ENCODE measurements around the gene WNT9A.
"Not testable (repeated sequence)": the region's sequence is repeated elsewhere in the genome, so short reads cannot be mapped to it uniquely, and the experiment has no call there.

WNT9A gene

DNA sequence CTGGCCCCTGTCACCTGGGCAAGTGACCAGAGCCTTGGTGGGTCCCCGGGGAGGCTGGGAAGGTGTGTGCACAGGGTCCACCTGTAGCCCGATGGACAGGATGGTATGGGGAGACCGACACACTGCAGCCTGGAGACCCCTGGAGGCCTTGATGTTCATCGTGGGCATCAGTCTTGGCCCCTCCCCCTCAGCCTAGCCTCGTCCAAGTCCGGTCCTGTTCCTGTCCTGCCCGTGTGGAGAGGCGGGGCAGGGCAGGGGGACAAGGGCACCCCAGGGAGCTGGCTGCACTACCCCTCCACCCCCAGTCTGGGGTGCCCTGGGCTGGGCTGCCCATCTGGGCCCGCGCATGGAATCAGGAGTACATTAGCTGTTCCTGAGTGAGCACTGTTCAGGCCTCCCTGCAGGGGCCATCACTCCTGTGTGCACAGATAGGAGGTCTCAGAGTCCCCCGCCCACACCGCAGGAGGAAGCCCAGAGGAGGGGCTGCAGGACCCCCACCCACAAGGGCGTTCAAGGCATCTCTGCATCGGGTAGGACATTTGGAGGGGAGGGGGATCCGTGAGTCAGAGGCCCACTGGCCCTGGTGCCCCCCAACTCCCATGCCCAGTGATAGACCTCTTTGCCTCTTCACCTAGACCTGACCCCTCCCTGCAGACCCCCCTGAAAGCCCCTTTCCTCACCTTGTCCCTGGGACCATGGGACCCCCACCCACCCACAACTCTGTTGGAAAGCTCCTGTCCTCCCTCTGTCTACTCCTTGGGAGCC lies 63.2 kb downstream of the WNT9A start:
- TF ChIP-seq YY1 (IDR thresholded peaks at IDR 0.05; ENCODE audit: insufficient read depth, insufficient read length) (no peak), SUZ12 (IDR thresholded peaks at IDR 0.05; ENCODE audit: extremely low read depth, insufficient read depth, insufficient read length) (no peak), ZNF274 (IDR thresholded peaks at IDR 0.05; ENCODE audit: low read depth, low read length) (no peak)
- no peak overlapping the region for H3K4me3 ChIP-seq (ENCODE audit: insufficient read length, low read depth)

DNA sequence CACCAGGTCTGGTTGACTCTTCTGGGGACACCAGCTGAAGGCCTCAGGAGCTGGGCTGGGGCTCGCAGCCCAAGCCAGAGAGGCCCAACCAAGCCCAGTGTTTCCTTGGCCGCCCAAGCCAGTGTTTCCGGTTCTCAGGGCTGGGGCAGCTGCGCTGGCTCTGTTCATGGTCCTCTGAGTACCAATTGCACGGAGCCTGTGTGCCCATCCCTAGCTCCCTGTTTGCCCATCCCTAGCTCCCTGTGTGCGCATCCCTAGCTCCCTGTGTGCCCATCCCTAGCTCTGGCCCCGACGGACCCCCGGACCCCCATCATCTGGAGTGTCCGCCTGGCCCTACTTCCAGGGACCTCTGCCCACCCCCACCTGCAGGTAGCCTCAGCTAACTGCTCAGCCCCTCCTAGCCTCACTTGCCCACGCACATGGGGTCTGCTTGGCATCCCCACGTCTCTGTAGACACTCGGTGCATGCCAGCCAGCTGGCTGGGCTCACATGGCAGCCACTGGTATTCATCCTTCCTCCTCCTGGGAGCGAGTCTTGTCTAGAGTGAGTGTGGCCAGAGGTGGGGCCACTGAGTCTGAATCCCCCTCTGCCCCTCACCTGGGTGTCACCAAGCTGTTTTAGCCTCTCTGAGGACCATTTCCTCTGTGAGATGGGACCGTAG lies 64.0 kb downstream of the WNT9A start:
- TF ChIP-seq ZNF274 (IDR thresholded peaks at IDR 0.05; ENCODE audit: low read depth, low read length) (no peak), YY1 (IDR thresholded peaks at IDR 0.05; ENCODE audit: insufficient read depth, insufficient read length) (no peak), SUZ12 (IDR thresholded peaks at IDR 0.05; ENCODE audit: extremely low read depth, insufficient read depth, insufficient read length) (no peak)
- no peak for DNase-seq (ENCODE audit: low read depth, low spot score)
- no peak overlapping the region for H3K4me3 ChIP-seq (ENCODE audit: insufficient read length, low read depth)
- H3K9ac ChIP-seq (ENCODE audit: insufficient read length, low read depth), result no peak overlapping the region
- H3K36me3 ChIP-seq (ENCODE audit: insufficient read depth, insufficient read length, low read length), result no peaks in the 10 kb centered on the region
- H3K4me1 ChIP-seq (ENCODE audit: insufficient read depth, insufficient read length), result peaks cover 25% of the 10 kb centered on the region
- H3K9me3 ChIP-seq (ENCODE audit: insufficient read depth, low read length), result no peaks in the 10 kb centered on the region
- H3K27me3 ChIP-seq (ENCODE audit: insufficient read depth, insufficient read length), result peaks cover 2% of the 10 kb centered on the region

More for the DNA sequence above, 63.2 kb downstream of the WNT9A start:
- no peak for DNase-seq (ENCODE audit: low read depth, low spot score)
- H3K4me1 ChIP-seq (ENCODE audit: insufficient read depth, insufficient read length), result peaks cover 25% of the 10 kb centered on the region
- H3K36me3 ChIP-seq (ENCODE audit: insufficient read depth, insufficient read length, low read length), result no peaks in the 10 kb centered on the region
- no peak overlapping the region for H3K9ac ChIP-seq (ENCODE audit: insufficient read length, low read depth)
- H3K27me3 ChIP-seq (ENCODE audit: insufficient read depth, insufficient read length), result peaks cover 2% of the 10 kb centered on the region
- H3K9me3 ChIP-seq (ENCODE audit: insufficient read depth, low read length), result no peaks in the 10 kb centered on the region

DNA sequence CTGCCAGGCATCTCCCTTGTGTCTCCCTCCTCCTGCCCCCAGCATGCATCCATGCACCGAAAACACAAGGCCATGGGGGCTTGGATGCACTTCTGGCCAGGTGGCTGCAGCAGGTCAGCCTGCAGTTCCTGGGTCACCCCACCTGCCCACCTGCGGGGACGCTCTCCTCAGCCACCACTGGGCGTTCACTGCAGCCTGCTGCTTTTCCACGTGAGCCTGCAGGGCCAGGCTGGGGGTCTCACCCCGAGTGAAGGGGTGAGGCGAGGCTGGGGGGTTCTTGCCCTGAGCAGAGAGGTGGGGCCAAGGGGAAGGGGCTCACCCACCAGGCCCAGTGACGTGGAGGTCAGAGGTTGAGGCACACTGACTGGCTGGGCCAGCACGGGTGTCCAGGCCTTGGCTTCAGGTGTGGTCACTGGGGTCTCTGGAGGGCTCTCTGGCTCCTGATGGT lies 64.6 kb downstream of the WNT9A start:
- no peaks in the 10 kb centered on the region for H3K9me3 ChIP-seq (ENCODE audit: insufficient read depth, low read length)
- H3K4me3 ChIP-seq (ENCODE audit: insufficient read length, low read depth), result no peak overlapping the region
- peaks cover 20% of the 10 kb centered on the region for H3K4me1 ChIP-seq (ENCODE audit: insufficient read depth, insufficient read length)
- no peak for DNase-seq (ENCODE audit: low read depth, low spot score)
- no peak overlapping the region for H3K9ac ChIP-seq (ENCODE audit: insufficient read length, low read depth)
- no peak for TF ChIP-seq YY1 (IDR thresholded peaks at IDR 0.05; ENCODE audit: insufficient read depth, insufficient read length)
- TF ChIP-seq ZNF274 (IDR thresholded peaks at IDR 0.05; ENCODE audit: low read depth, low read length), result no peak
- TF ChIP-seq SUZ12 (IDR thresholded peaks at IDR 0.05; ENCODE audit: extremely low read depth, insufficient read depth, insufficient read length), result no peak
- peaks cover 2% of the 10 kb centered on the region for H3K27me3 ChIP-seq (ENCODE audit: insufficient read depth, insufficient read length)
- H3K36me3 ChIP-seq (ENCODE audit: insufficient read depth, insufficient read length, low read length), result no peaks in the 10 kb centered on the region

DNA sequence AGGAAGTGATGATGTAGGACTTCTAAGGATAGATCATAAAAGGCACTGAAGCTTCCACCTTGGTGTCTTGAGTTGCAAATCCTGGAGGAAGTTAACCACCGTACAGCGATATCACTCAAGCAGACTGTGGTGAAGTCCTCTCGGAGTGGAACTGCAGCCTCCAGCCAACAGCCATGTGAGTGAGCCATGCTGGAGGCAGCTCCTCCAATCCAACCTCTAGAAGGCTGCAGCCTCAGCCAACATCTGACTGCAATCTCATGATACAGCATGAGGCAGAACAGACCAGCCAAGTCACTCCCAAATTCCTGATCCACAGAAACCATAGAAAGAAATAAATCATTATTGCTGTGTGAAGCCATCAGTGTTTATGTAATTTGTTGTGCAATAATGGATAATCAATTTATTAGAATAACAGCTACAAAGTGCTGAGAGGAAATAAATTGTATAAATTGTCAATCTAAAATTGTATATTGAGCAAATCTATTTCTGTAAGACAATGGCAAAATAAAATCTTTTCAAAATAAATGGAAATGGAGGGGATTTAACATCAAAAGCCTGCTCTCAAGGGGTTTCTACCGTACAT lies 67.3 kb downstream of the WNT9A start:
- DNase-seq (ENCODE audit: low read depth, low spot score), result no peak
- TF ChIP-seq ZNF274 (IDR thresholded peaks at IDR 0.05; ENCODE audit: low read depth, low read length), result no peak
- no peak for TF ChIP-seq SUZ12 (IDR thresholded peaks at IDR 0.05; ENCODE audit: extremely low read depth, insufficient read depth, insufficient read length)
- TF ChIP-seq YY1 (IDR thresholded peaks at IDR 0.05; ENCODE audit: insufficient read depth, insufficient read length), result no peak
- Histone ChIP-seq H3K9me3 (ENCODE audit: insufficient read depth, low read length) (no peaks in the 10 kb centered on the region), H3K27me3 (ENCODE audit: insufficient read depth, insufficient read length) (peaks cover 2% of the 10 kb centered on the region), H3K4me1 (ENCODE audit: insufficient read depth, insufficient read length) (peaks cover 8% of the 10 kb centered on the region), H3K4me3 (ENCODE audit: insufficient read length, low read depth) (no peak overlapping the region), H3K9ac (ENCODE audit: insufficient read length, low read depth) (no peak overlapping the region), H3K36me3 (ENCODE audit: insufficient read depth, insufficient read length, low read length) (no peaks in the 10 kb centered on the region)

DNA sequence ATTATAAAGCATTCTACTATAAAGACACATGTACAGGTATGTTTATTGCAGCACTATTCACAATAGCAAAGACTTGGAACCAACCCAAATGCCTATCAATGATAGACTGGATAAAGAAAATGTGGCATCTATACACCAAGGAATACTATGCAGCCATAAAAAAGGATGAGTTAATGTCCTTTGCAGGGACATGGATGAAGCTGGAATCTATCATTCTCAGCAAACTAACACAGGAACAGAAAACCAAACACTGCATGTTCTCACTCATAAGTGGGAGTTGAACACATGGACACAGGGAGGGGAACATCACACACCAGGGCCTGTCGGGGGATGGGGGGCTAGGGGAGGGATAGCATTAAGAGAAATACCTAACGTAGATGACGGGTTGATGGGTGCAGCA lies 69.9 kb downstream of the WNT9A start:
- H3K36me3 ChIP-seq (ENCODE audit: insufficient read depth, insufficient read length, low read length); H3K9me3 ChIP-seq (ENCODE audit: insufficient read depth, low read length); DNase-seq (ENCODE audit: low read depth, low spot score); H3K9ac ChIP-seq (ENCODE audit: insufficient read length, low read depth); H3K4me1 ChIP-seq (ENCODE audit: insufficient read depth, insufficient read length); H3K27me3 ChIP-seq (ENCODE audit: insufficient read depth, insufficient read length); H3K4me3 ChIP-seq (ENCODE audit: insufficient read length, low read depth): not testable (repeated sequence)

DNA sequence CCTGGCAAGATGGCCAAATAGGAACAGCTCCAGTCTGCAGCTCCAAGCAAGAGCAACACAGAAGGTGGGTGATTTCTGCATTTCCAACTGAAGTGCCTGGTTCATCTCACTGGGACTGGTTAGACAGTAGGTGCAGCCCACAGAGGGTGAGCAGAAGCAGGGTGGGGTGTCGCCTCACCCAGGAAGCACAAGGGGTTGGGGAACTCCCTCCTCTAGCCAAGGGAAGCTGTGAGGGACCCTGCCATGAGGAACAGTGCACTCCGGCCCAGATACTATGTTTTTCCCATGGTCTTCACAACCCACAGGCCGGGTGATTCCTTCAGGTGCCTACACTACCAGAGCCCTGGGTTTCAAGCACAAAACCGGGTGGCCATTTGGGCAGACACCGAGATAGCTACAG lies 75.8 kb downstream of the WNT9A start:
- not testable (repeated sequence) for DNase-seq (ENCODE audit: low read depth, low spot score); H3K27me3 ChIP-seq (ENCODE audit: insufficient read depth, insufficient read length); H3K36me3 ChIP-seq (ENCODE audit: insufficient read depth, insufficient read length, low read length); H3K9me3 ChIP-seq (ENCODE audit: insufficient read depth, low read length); H3K4me1 ChIP-seq (ENCODE audit: insufficient read depth, insufficient read length); H3K9ac ChIP-seq (ENCODE audit: insufficient read length, low read depth); H3K4me3 ChIP-seq (ENCODE audit: insufficient read length, low read depth)

DNA sequence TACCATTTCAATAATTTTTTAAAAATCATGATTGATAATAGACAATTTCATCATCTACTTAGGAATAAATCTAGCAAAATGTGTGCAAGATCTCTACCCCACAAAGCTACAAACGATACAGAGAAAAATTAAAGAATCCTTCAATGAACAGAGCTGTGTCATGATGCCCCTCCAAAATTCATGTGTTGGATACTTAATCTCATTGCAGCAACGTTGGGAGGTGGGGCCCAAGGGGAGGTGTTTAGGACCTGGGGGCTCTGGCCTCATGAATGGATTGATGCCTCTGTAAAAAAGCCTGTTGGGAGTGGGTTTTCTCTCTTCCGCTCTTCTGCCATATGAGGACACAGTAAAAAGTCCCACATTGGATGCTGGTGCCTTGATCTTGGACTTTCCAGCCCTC lies 77.4 kb downstream of the WNT9A start:
- Histone ChIP-seq H3K9ac (ENCODE audit: insufficient read length, low read depth) (no peak overlapping the region), H3K4me3 (ENCODE audit: insufficient read length, low read depth) (no peak overlapping the region), H3K4me1 (ENCODE audit: insufficient read depth, insufficient read length) (no peaks in the 10 kb centered on the region), H3K36me3 (ENCODE audit: insufficient read depth, insufficient read length, low read length) (no peaks in the 10 kb centered on the region), H3K27me3 (ENCODE audit: insufficient read depth, insufficient read length) (no peaks in the 10 kb centered on the region), H3K9me3 (ENCODE audit: insufficient read depth, low read length) (peaks cover 2% of the 10 kb centered on the region)
- no peak for DNase-seq (ENCODE audit: low read depth, low spot score)
- no peak for TF ChIP-seq SUZ12 (IDR thresholded peaks at IDR 0.05; ENCODE audit: extremely low read depth, insufficient read depth, insufficient read length)
- no peak for TF ChIP-seq YY1 (IDR thresholded peaks at IDR 0.05; ENCODE audit: insufficient read depth, insufficient read length)
- no peak for TF ChIP-seq ZNF274 (IDR thresholded peaks at IDR 0.05; ENCODE audit: low read depth, low read length)

Data from NT2/D1 (cell line).